Ascending aorta (tissue), 2 donors: ENCODE results near the gene KCNB1. TPM values are rescaled to one million over a fixed set of nuclear protein-coding genes. Genes with fewer than 3 reads are reported as not detected.

ENCODE experiments used
- DNase-seq, 2 donors: peaks; one replicate each; pipeline ENCODE4 v3.0.0-alpha.2; 2019; ENCODE audit warnings: low spot score in 2 of 2
- H3K27ac ChIP-seq, 2 donors: fragments of 200-600 bp; sonication (generic); one replicate each; pipeline ENCODE4 v1.5.1; 2016 to 2017; ENCODE audit warnings: mild to moderate bottlenecking in 1 of 2
- H3K27me3 ChIP-seq: fragments of 200-600 bp; sonication (generic); one replicate; pipeline ENCODE4 v1.5.1; 2017
- H3K36me3 ChIP-seq, 2 donors: fragments of 200-600 bp; sonication (generic); one replicate each; pipeline ENCODE4 v1.5.1; 2016
- H3K4me1 ChIP-seq, 2 donors: fragments of 200-600 bp; sonication (generic); one replicate each; pipeline ENCODE4 v1.5.1; 2016 to 2017; ENCODE audit warnings: mild to moderate bottlenecking in 1 of 2
- H3K4me3 ChIP-seq, 2 donors: fragments of 200-600 bp; sonication (generic); one replicate each; pipeline ENCODE4 v1.5.1; 2016 to 2017; ENCODE audit warnings: mild to moderate bottlenecking in 1 of 2
- H3K9me3 ChIP-seq, 2 donors: fragments of 200-600 bp; sonication (generic); one replicate each; pipeline ENCODE4 v1.5.1; 2016
- intact Hi-C: fragments of 100-400 bp; cut with DNase I; formaldehyde crosslinking; loops from one replicate; pipeline ENCODE4 v1.15.1; 2023
- total RNA-seq: library from RNA; depleted of rRNA; stranded (reverse); fragments of >200 nt; gene quantifications from one replicate; pipeline ENCODE4 v1.1.0, GENCODE V29; 2016
- TF ChIP-seq, protein P1 (sequence below), 3 experiments: fragments of 200-600 bp in 2 of 3; fragments of 450-650 bp in 1 of 3; sonication (generic) in 2 of 3; IDR thresholded peaks; one replicate each; pipeline ENCODE4 v1.5.1; 2016 to 2019; ENCODE audit warnings: antibody characterized with exemption in 3 of 3, mild to moderate bottlenecking in 1 of 3, moderate library complexity in 1 of 3

KCNB1 gene
- total RNA-seq, 1 donor from 2014 or later: not detected

DNA sequence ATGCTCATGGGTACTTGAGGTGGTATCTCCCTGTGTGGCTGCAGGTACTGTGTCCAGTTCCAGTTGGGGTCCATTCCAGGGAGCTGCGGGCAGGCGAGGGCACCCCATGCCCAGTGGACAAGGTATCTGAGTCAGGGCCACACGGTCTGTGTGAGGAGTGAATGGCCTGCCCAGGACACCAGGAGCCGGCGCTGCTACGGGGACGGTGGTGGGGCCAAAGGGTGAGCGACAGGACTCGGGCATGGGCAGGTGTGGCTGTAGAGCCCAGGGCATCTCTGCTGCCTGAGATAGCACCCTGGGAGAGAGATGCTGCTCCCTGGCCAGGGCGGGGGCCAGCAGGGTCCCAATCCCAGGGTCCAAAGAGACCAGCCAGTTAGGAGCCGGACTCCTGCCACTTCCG, 147.0 kb downstream of the KCNB1 start:
- intact Hi-C loops: loop anchor here (2.0 kb wide), 1 partner anchor 275 kb away; no protein-coding TSS in a partner anchor
- H3K27me3 ChIP-seq: no peaks in the 10 kb centered on the region
- H3K27ac ChIP-seq: no peak overlapping the region
- peaks cover 0 to 2% of the 10 kb centered on the region in 2 donors for H3K4me1 ChIP-seq
- no peak overlapping the region for H3K4me3 ChIP-seq
- TF ChIP-seq, protein P1, sequence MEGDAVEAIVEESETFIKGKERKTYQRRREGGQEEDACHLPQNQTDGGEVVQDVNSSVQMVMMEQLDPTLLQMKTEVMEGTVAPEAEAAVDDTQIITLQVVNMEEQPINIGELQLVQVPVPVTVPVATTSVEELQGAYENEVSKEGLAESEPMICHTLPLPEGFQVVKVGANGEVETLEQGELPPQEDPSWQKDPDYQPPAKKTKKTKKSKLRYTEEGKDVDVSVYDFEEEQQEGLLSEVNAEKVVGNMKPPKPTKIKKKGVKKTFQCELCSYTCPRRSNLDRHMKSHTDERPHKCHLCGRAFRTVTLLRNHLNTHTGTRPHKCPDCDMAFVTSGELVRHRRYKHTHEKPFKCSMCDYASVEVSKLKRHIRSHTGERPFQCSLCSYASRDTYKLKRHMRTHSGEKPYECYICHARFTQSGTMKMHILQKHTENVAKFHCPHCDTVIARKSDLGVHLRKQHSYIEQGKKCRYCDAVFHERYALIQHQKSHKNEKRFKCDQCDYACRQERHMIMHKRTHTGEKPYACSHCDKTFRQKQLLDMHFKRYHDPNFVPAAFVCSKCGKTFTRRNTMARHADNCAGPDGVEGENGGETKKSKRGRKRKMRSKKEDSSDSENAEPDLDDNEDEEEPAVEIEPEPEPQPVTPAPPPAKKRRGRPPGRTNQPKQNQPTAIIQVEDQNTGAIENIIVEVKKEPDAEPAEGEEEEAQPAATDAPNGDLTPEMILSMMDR (IDR thresholded peaks at IDR 0.05): no peak
- no peaks in the 10 kb centered on the region for H3K36me3 ChIP-seq
- DNase-seq: no peak
- no peaks in the 10 kb centered on the region for H3K9me3 ChIP-seq

DNA sequence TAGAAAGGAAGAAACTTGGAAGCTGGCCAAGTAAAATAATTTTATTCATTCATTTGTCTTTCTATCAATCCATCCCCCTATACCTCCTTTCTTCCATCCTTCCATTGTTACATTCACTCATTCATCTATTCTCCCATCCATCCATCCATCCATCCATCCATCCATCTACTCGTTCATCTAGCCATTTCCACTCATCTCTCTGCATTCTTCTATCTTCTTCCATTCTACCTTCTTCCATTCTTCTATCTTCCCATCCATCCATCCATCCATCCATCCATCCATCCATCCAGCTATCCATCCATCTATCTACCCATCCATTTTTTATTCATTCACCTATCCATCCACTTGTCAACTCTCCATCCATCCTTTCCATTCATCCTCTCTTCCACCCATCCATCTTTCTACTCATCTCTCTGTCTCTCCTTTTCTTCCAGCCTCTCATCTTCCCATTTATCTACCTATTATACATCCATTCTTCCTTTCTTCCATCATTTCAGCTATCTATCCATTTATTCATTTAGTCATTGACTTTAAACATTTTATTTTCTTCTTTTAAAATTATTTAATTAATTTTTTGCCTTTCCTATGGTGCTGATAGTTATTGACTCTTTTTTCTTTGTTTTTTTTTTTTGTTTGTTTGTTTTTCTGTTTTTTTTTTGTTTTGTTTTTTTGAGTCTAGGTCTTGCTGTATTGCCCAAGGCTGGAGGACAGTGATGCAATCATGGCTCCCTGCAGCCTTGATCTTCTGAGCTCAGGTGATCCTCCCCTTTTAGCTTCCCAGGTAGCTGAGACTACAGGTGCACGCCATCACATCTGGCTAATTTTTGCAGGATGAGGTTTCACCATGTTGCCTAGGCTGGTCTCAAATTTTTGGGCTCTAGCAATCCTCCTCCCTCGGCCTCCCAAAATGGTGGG, 151.5 kb downstream of the KCNB1 start:
- H3K4me1 ChIP-seq: peaks cover 0 to 4% of the 10 kb centered on the region in 2 donors
- H3K4me3 ChIP-seq: no peak overlapping the region
- intact Hi-C loops: no loop called here

DNA sequence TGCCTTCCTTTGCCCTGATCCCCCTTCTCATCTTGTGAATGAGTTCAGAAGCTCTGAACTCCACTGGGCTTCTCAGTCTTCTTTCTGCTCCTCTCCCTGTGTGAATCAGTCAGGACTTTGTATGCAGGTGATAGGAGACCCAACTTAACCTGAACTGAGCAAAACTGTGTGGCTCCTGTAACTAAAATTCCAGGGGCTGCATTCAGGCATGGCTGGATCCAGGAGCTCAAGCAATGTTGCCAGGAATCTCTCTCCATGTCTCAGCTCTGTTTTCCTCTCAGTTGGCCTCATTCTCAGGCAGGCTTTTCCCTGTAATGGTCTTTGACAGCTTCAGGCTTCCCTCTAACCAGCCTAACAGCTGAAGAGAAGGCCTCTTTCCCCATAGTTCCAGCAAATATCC, 153.7 kb downstream of the KCNB1 start:
- Histone ChIP-seq H3K36me3 (no peaks in the 10 kb centered on the region), H3K9me3 (no peaks in the 10 kb centered on the region)

More for the DNA sequence above, 151.5 kb downstream of the KCNB1 start:
- H3K9me3 ChIP-seq: no peaks in the 10 kb centered on the region
- TF ChIP-seq, protein P1 (IDR thresholded peaks at IDR 0.05): no peak
- no peak overlapping the region for H3K27ac ChIP-seq
- H3K36me3 ChIP-seq: no peaks in the 10 kb centered on the region
- no peak for DNase-seq
- H3K27me3 ChIP-seq: no peaks in the 10 kb centered on the region

DNA sequence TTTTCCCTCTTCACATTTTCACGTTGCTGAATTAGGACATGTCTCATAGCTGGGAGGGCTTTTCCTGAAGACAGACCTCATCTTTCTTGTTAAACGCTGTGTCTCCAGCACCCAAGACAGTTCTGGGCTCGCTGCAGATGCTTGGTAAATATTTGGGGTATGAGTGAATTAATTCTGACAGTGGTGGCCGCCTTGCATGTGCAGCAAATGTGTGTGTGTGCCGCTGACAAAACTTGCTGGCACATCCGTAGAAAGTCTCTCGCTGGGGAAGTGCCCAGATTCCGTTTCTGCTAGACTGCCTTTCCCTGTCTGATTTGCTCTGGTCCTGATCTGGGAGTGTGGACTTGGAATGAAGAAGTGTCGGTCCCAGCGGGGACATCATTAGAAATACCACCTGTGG, 156.4 kb downstream of the KCNB1 start:
- H3K27ac ChIP-seq: no peak overlapping the region
- no peaks in the 10 kb centered on the region for H3K36me3 ChIP-seq
- intact Hi-C loops: loop anchor here (10.0 kb wide), 1 partner anchor 81 kb away; no protein-coding TSS in a partner anchor
- H3K9me3 ChIP-seq: no peaks in the 10 kb centered on the region
- no peak overlapping the region for H3K4me3 ChIP-seq
- H3K27me3 ChIP-seq: no peaks in the 10 kb centered on the region
- peaks cover 0 to 5% of the 10 kb centered on the region in 2 donors for H3K4me1 ChIP-seq
- no peak for DNase-seq
- TF ChIP-seq, protein P1 (IDR thresholded peaks at IDR 0.05): no peak

More for the DNA sequence above, 153.7 kb downstream of the KCNB1 start:
- peaks cover 0 to 5% of the 10 kb centered on the region in 2 donors for H3K4me1 ChIP-seq
- intact Hi-C loops: loop anchor here (10.0 kb wide), 1 partner anchor 84 kb away; no protein-coding TSS in a partner anchor
- DNase-seq: no peak
- no peak overlapping the region for H3K27ac ChIP-seq
- H3K27me3 ChIP-seq: no peaks in the 10 kb centered on the region
- no peak overlapping the region for H3K4me3 ChIP-seq
- TF ChIP-seq, protein P1 (IDR thresholded peaks at IDR 0.05): no peak

DNA sequence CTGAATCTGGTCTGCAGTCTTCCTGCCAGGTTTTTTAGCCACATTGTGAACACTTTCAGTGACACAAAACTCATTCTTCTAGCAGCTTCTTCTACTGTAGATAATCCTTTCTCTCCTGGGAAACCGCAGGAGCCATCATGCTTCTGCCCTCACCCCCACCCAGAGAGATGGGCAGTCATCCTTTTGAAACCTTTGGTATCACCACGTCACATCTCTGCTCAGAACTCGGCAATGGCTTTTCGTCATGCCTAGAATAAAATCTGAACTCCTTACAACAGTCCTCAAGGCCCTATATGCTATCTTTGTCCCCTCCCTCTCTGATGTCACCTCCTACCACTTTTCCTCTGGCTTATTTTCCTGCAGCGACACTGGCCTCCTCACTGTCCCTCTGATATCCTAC, 158.2 kb downstream of the KCNB1 start:
- Histone ChIP-seq H3K27me3 (no peaks in the 10 kb centered on the region), H3K4me3 (no peak overlapping the region), H3K4me1 (peaks cover 0 to 5% of the 10 kb centered on the region in 2 donors), H3K36me3 (no peaks in the 10 kb centered on the region), H3K9me3 (no peaks in the 10 kb centered on the region), H3K27ac (no peak overlapping the region)
- intact Hi-C loops: loop anchor here (10.0 kb wide), 1 partner anchor 80 kb away; no protein-coding TSS in a partner anchor
- DNase-seq: no peak
- TF ChIP-seq, protein P1 (IDR thresholded peaks at IDR 0.05): no peak
